GM12891 (cell line): ENCODE data around the gene SDC1.

ENCODE experiments used
- POLR2A ChIP-seq: IDR thresholded peaks from 2 replicates; pipeline ENCODE4 v1.6.1; 2011; ENCODE audit warnings: low read depth, low read length, control low read depth
- POLR2AphosphoS5 ChIP-seq: IDR thresholded peaks from 2 replicates; pipeline ENCODE4 v1.6.1; 2011; ENCODE audit warnings: low read depth, low read length, control low read depth
- TAF1 ChIP-seq: IDR thresholded peaks from 2 replicates; pipeline ENCODE4 v1.6.1; 2011; ENCODE audit warnings: low read depth, low read length, control low read depth

DNA sequence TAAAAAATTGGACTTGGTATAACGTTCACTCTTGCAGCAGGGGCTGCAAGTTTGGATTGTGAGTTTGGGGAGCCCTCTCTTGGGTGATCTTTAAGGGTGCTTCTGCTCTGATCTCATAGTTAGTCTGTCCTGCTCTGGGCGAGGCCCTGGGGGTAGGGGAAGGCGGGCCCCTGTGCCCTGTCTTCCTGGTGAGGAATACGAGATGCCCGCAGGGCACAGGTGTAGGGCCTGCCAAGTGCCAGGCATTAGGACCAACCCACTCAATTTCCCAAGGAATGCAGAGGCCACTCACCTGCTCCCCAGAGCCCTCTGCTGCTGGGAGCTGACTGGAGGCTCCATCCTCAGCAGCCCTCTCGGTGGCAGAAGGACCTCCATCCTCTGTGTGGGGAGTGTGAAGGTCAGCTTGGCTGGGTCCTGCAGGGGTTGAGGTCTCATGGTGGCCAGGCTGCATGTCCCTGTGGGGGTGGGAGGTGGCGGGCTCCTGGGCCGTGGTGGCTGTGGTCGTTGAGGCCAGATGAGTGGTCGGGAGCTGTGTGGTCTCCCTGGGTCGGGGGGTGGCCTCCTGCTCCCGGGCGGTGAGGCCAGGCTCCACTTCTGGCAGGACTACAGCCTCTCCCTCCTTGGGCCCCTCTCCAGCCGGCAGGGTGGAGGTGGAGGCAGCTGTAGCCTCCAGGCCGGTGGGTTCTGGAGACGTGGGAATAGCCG is 21.3 kb downstream of the SDC1 start:
- no peak for TF ChIP-seq POLR2A
- no peak for TF ChIP-seq TAF1
- TF ChIP-seq POLR2AphosphoS5 = no peak
